ENCODE measurements around the gene ZNF134. TPM values are rescaled to one million over a fixed set of nuclear protein-coding genes. Genes with fewer than 3 reads are reported as not detected.
A peak's percentile ranks its signal among the peaks of the same experiment; 100 is the strongest.

Gene ZNF134
- 10 to 100 TPM; 13.5 to 14.6 (median 14.3) TPM for total RNA-seq (2021; fragmentation: NEBNext Ultra II Directional; extraction: Animal tissue kit (Norgen Biotek cat#: 25700))
- long read RNA-seq, full-length matches to known transcripts: 17 of 18 reads
- long read RNA-seq, partial matches to known transcripts: 0 of 18 reads
- long read RNA-seq, other reads (novel, unspliced or antisense): 1 of 18 reads

DNA sequence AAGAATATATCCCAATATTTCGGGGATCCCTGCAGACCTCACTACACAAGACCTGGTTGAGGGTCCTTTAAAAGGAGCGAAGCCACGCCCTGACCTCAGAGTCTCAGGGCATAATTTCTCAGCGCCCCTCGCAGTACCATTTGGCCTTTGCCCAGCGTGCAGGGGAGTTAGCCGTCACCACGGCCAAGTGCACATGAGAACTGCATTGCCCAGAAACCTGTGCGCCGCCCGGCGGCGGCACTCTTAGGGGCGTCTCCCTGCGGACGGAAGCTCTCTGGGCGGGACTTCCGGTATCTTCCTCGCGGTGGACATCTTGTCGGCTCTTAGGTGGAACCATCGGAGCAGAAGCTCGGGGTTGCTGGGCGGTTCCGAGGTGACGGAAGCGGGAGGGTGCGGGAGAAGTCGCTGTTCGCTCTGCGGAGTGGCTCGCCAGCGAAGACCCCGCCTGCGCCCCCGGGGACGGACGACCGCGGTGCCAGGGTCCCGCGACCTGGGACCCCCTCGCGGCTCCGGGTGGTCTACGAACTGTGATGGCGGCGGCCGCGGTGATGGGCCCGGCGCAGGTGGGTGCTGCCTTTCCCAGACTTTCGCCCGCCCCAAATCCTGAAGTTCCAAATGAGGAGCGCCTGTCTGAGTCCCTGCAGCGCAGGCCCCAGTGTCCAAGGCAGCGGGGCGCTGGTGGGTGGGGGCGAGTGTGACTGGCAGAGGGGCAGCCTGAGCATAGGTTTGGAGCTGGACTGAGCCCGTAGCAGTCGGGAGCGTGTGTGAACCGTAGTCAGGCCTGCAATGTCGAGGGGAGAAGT lies at the start of gene ZNF134:
Gene ZNF134 (plus strand): TSS at position 302 of the 803 bp plus-strand sequence. CDS start 5,227 bp downstream, outside the sequence.
- Mint-ChIP-seq H3K27ac (peak within 1 kb of the TSS; percentile 50), H3K36me3 (ENCODE audit: low read depth) (peaks cover 60% of the 10 kb centered on the region), H3K4me1 (ENCODE audit: low read depth) (peaks cover 16% of the 10 kb centered on the region), H3K9me3 (peaks cover 53% of the 10 kb centered on the region), H3K4me3 (peak within 1 kb of the TSS; percentile 90), H3K27me3 (ENCODE audit: insufficient read depth) (peaks cover 4% of the 10 kb centered on the region)
- DNase-seq: peak; percentile 79
- TF ChIP-seq, protein P1, sequence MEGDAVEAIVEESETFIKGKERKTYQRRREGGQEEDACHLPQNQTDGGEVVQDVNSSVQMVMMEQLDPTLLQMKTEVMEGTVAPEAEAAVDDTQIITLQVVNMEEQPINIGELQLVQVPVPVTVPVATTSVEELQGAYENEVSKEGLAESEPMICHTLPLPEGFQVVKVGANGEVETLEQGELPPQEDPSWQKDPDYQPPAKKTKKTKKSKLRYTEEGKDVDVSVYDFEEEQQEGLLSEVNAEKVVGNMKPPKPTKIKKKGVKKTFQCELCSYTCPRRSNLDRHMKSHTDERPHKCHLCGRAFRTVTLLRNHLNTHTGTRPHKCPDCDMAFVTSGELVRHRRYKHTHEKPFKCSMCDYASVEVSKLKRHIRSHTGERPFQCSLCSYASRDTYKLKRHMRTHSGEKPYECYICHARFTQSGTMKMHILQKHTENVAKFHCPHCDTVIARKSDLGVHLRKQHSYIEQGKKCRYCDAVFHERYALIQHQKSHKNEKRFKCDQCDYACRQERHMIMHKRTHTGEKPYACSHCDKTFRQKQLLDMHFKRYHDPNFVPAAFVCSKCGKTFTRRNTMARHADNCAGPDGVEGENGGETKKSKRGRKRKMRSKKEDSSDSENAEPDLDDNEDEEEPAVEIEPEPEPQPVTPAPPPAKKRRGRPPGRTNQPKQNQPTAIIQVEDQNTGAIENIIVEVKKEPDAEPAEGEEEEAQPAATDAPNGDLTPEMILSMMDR (IDR thresholded peaks at IDR 0.05): peak; percentile 62

DNA sequence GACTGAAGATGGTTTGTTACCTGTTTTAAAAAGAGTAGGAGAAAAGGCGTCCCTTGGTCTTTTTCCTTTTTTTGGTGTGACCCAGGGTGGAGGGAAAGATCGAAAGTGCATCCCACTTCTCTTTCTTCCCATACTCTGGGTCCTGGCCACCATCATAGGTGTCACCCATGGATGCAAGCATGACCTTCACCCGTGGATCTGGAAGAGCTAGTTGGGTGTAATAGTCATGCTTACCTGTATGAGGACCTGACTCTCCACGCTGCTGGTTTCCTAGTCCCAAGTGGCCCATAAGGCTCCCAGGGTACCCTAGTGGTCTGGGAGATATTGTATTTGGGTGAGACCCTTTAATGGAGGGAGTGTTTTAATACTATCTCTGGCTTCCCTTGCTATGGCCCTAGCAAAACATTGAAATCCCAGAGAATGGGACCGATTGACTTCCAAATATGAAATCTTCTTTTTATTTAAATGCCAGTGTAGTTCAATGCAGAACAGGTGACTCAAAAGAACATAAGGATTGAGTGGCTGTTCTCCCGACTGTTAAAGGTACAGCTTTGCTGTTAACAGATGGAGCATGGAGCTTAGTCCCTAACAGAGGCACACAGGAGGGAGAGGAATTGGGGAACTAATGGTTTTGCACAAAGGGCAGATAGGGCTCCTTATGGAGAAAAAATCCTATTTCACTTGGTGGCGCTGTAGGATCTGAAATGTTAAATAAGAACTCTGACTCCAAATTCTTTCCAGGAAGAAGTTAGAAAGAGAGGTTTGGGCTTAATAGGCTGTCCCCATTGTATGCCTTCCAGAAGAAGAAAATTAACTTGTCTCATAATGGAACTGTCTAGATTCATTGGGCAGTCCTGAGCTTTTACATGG lies 47.4 kb upstream of the ZNF134 start:
- DNase-seq: no peak
- Mint-ChIP-seq H3K9me3 (peaks cover 95% of the 10 kb centered on the region), H3K27me3 (ENCODE audit: insufficient read depth) (no peaks in the 10 kb centered on the region; the same call in 1 of the 2 replicates), H3K4me1 (ENCODE audit: low read depth) (no peaks in the 10 kb centered on the region), H3K27ac (no peak overlapping the region), H3K36me3 (ENCODE audit: low read depth) (peaks cover 58% of the 10 kb centered on the region), H3K4me3 (no peak overlapping the region)
- TF ChIP-seq, protein P1 (IDR thresholded peaks at IDR 0.05): no peak

DNA sequence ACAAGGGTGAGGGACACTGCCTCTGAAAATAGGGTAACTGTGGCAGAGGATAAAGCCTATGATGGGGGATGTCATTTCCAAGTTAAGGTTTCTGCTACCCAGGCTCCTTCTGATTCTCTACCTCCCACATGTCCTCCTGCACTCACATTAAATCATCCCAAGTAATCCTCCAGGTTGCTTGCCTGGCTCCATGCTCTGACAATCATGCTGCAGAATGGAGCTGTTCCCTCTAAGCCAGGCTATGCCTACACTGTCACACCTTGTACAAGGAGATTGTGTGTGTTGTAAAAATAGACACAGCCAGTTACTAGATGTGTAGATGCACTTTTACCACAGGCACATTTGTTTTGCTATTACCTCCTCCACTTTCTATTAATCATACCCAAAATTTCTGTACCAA lies 43.3 kb upstream of the ZNF134 start:
- peaks cover 83% of the 10 kb centered on the region for H3K36me3 Mint-ChIP-seq (ENCODE audit: low read depth)
- H3K4me1 Mint-ChIP-seq (ENCODE audit: low read depth): no peaks in the 10 kb centered on the region
- H3K9me3 Mint-ChIP-seq: peaks cover 98% of the 10 kb centered on the region
- peaks cover 1% of the 10 kb centered on the region for H3K27me3 Mint-ChIP-seq (ENCODE audit: insufficient read depth)
- H3K27ac Mint-ChIP-seq: no peak overlapping the region
- no peak overlapping the region for H3K4me3 Mint-ChIP-seq
- TF ChIP-seq, protein P1 (IDR thresholded peaks at IDR 0.05): no peak
- no peak for DNase-seq

DNA sequence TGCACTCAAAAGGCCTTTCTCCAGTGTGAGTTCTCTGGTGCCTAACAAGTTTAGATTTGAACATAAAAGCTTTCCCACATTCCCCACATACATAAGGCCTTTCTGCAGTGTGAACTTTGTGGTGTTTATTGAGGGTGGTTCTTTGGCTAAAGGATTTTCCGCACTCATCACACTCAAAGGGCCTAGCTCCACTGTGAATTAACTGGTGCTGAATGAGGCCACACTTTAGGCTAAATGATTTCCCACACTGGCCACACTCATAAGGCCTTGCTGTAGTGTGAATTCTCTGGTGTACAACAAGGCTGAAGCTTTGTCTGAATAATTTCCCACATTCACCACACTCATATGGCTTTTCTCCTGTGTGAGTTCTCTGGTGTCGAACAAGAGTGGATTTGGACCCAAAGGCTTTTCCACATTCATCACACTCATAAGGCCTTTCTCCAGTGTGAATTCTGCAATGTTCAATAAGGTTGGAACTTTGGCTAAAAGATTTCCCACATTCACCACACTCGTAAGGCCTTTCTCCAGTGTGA lies 41.6 kb upstream of the ZNF134 start:
- Mint-ChIP-seq H3K4me3 (no peak overlapping the region), H3K4me1 (ENCODE audit: low read depth) (peaks cover 3% of the 10 kb centered on the region), H3K27ac (no peak overlapping the region), H3K36me3 (ENCODE audit: low read depth) (peaks cover 87% of the 10 kb centered on the region), H3K9me3 (peaks cover 98% of the 10 kb centered on the region), H3K27me3 (ENCODE audit: insufficient read depth) (peaks cover 1% of the 10 kb centered on the region)
- TF ChIP-seq, protein P1 (IDR thresholded peaks at IDR 0.05): no peak
- DNase-seq: no peak

DNA sequence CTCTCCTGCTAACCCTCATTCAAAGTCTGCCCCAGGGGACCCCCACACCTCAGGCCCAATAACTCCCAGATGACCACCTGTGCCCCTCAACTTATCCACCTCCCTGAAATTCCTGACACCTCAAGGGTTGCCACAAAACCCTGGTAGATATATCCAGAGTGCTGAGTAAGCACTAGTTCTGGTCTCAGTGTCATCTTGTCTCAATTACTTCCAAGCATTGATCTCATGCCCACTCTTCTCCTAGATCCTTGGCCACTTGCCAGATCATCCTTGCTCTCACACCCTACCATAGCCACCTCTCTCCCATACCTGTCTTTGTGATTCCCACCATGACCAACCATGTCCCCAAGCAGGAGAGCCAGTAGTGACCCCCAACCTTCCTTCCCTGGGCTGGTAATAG lies 37.4 kb upstream of the ZNF134 start:
- DNase-seq: no peak
- peaks cover 67% of the 10 kb centered on the region for H3K9me3 Mint-ChIP-seq
- H3K27me3 Mint-ChIP-seq (ENCODE audit: insufficient read depth): peaks cover 1% of the 10 kb centered on the region
- H3K36me3 Mint-ChIP-seq (ENCODE audit: low read depth): peaks cover 66% of the 10 kb centered on the region
- TF ChIP-seq, protein P1 (IDR thresholded peaks at IDR 0.05): no peak
- peaks cover 11% of the 10 kb centered on the region for H3K4me1 Mint-ChIP-seq (ENCODE audit: low read depth)
- H3K4me3 Mint-ChIP-seq: no peak overlapping the region; the same call in 1 of the 2 replicates
- no peak overlapping the region for H3K27ac Mint-ChIP-seq
